HUES6 (cell line): ENCODE results near the gene CYP20A1.
"Not testable (repeated sequence)": the region's sequence is repeated elsewhere in the genome, so short reads cannot be mapped to it uniquely, and the experiment has no call there.

Experiments
- H3K27ac ChIP-seq: 2 replicates; pipeline ENCODE4 v1.7.0; 2013; ENCODE audit warnings: low read depth, mild to moderate bottlenecking, low read length, inconsistent platforms
- H3K27me3 ChIP-seq: 2 replicates; pipeline ENCODE4 v1.6.1; 2013; ENCODE audit warnings: low read length; ENCODE audit not compliant: control insufficient read depth, insufficient read depth
- H3K36me3 ChIP-seq: 2 replicates; pipeline ENCODE4 v1.6.1; 2013; ENCODE audit warnings: low read length; ENCODE audit not compliant: control insufficient read depth, insufficient read depth
- H3K4me1 ChIP-seq: 2 replicates; pipeline ENCODE4 v1.6.1; 2013; ENCODE audit warnings: low read length; ENCODE audit not compliant: control insufficient read depth, insufficient read depth
- H3K4me3 ChIP-seq: 2 replicates; pipeline ENCODE4 v1.5.1; 2013; ENCODE audit warnings: low read depth, low read length
- H3K9ac ChIP-seq: one replicate; pipeline ENCODE4 v1.6.1; 2013; ENCODE audit warnings: mild to moderate bottlenecking, low read length
- H3K9me3 ChIP-seq: 2 replicates; pipeline ENCODE4 v1.6.1; 2013; ENCODE audit warnings: low read depth, low read length; ENCODE audit not compliant: control insufficient read depth, insufficient read depth

Gene CYP20A1

GRCh38 chr2:203282101-203282500, 43.3 kb downstream of the CYP20A1 start:
- no peak overlapping the region for H3K4me3 ChIP-seq
- no peaks in the 10 kb centered on the region for H3K4me1 ChIP-seq
- no peaks in the 10 kb centered on the region for H3K27me3 ChIP-seq
- no peak overlapping the region for H3K27ac ChIP-seq
- H3K36me3 ChIP-seq, result peaks cover 62% of the 10 kb centered on the region
- H3K9ac ChIP-seq, result no peak overlapping the region
- H3K9me3 ChIP-seq, result no peaks in the 10 kb centered on the region

DNA sequence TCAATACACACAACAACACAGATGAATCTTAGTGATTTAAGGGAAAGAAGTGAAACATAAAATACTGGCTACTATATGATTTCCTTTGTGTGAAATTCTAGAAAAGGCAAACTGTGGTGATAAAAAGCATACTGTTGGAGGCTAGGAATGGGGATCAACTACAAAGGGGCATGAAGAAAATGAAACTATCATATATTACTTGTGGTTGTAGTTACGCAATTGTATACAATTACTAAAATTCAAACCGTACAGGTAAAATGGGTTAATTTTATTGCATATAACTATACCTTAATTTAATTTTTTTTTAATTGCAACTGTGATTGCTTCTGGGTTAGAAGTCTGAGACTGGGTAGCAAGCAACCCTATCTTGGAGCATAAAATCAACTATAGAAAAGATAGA, 47.7 kb downstream of the CYP20A1 start:
- no peaks in the 10 kb centered on the region for H3K9me3 ChIP-seq
- no peak overlapping the region for H3K4me3 ChIP-seq
- no peak overlapping the region for H3K27ac ChIP-seq
- H3K27me3 ChIP-seq, result no peaks in the 10 kb centered on the region
- H3K4me1 ChIP-seq, result no peaks in the 10 kb centered on the region
- H3K9ac ChIP-seq, result no peak overlapping the region
- peaks cover 30% of the 10 kb centered on the region for H3K36me3 ChIP-seq

DNA sequence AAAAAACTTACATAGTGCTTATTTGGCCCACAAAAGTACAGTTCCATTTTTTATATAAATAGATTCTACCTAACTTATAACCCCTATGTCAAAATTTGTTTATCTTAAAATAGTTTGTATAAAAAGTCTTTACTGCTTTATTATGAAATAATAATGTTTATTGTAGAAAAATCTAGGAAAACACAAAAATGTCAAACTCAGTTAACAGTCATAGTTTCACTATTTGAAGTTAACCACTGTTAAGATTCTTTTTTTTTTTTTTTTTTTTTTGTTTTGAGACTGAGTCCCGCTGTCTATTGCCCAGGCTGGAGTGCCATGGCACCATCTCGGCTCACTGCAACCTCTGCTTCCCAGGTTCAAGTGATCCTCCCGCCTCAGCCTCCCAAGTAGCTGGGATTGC, 62.8 kb downstream of the CYP20A1 start:
- Histone ChIP-seq H3K9ac (no peak overlapping the region), H3K9me3 (no peaks in the 10 kb centered on the region), H3K36me3 (no peaks in the 10 kb centered on the region), H3K27ac (no peak overlapping the region), H3K4me3 (no peak overlapping the region), H3K27me3 (no peaks in the 10 kb centered on the region), H3K4me1 (no peaks in the 10 kb centered on the region)

GRCh38 chr2:203302586-203302985, 63.8 kb downstream of the CYP20A1 start:
- H3K27ac ChIP-seq, H3K9me3 ChIP-seq, H3K36me3 ChIP-seq, H3K9ac ChIP-seq, H3K4me1 ChIP-seq, H3K4me3 ChIP-seq, H3K27me3 ChIP-seq: not testable (repeated sequence)

DNA sequence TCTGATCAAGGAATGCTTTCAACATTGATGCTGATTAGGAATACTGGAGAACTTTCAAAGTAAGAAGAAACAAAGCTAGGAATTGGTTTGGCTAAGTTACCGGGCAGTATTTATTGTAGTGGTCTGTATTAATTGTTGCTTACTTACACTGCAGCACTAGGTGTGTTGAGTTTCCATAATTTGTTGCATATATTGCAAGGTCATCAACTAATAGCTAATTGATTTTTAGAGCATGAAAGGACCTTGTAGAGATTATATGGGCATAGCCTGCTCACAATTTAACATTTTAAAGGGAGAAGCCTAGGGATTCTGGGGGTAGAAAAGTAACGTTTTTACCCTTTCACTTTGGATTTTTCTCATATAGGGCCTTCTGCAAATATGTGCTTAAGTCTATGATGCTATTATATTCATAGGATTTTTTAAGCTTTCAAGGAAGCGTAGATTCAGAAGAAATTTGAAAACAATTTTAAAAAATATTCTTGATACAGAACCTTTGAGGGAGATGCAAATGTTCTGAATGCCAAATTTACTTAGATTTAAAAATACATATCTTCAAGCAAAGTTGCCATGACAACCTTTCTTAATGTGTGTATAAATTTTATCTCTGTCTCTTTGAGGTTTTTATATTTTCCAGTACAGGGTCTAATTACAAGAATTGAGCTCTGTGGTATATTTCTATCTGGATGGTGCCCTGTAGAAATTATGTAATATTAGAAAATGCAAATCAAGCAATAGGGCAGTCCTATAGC, 72.0 kb downstream of the CYP20A1 start:
- H3K9me3 ChIP-seq, result peaks cover 12% of the 10 kb centered on the region
- H3K9ac ChIP-seq, result no peak overlapping the region
- H3K36me3 ChIP-seq, result peaks cover 4% of the 10 kb centered on the region
- H3K27ac ChIP-seq, result no peak overlapping the region
- H3K4me1 ChIP-seq, result no peaks in the 10 kb centered on the region
- no peaks in the 10 kb centered on the region for H3K27me3 ChIP-seq
- no peak overlapping the region for H3K4me3 ChIP-seq

GRCh38 chr2:203326356-203326755, 87.5 kb downstream of the CYP20A1 start:
- no peak overlapping the region for H3K4me3 ChIP-seq
- no peaks in the 10 kb centered on the region for H3K27me3 ChIP-seq
- H3K9ac ChIP-seq, result no peak overlapping the region
- H3K36me3 ChIP-seq, result no peaks in the 10 kb centered on the region
- H3K27ac ChIP-seq, result no peak overlapping the region
- H3K9me3 ChIP-seq, result no peaks in the 10 kb centered on the region
- H3K4me1 ChIP-seq, result peaks cover 10% of the 10 kb centered on the region

- peak overlapping the region; percentile 99 for H3K9ac ChIP-seq
- H3K9me3 ChIP-seq, result no peaks in the 10 kb centered on the region
- no peaks in the 10 kb centered on the region for H3K27me3 ChIP-seq
- H3K36me3 ChIP-seq, result no peaks in the 10 kb centered on the region
- H3K4me3 ChIP-seq, result peak overlapping the region; percentile 88
- peak overlapping the region; percentile 87 for H3K27ac ChIP-seq
- peaks cover 10% of the 10 kb centered on the region for H3K4me1 ChIP-seq
Observed at GRCh38 chr2:203327582-203327900, 88.7 kb downstream of the CYP20A1 start.

GRCh38 chr2:203327901-203328759, 89.3 kb downstream of the CYP20A1 start, which contains the start of gene ABI2:
Gene ABI2 (plus strand): TSS chr2:203328394. CDS start chr2:203328515, 121 bp downstream.
- Histone ChIP-seq H3K9me3 (no peaks in the 10 kb centered on the region), H3K27ac (peak within 1 kb of the TSS; percentile 96)

DNA sequence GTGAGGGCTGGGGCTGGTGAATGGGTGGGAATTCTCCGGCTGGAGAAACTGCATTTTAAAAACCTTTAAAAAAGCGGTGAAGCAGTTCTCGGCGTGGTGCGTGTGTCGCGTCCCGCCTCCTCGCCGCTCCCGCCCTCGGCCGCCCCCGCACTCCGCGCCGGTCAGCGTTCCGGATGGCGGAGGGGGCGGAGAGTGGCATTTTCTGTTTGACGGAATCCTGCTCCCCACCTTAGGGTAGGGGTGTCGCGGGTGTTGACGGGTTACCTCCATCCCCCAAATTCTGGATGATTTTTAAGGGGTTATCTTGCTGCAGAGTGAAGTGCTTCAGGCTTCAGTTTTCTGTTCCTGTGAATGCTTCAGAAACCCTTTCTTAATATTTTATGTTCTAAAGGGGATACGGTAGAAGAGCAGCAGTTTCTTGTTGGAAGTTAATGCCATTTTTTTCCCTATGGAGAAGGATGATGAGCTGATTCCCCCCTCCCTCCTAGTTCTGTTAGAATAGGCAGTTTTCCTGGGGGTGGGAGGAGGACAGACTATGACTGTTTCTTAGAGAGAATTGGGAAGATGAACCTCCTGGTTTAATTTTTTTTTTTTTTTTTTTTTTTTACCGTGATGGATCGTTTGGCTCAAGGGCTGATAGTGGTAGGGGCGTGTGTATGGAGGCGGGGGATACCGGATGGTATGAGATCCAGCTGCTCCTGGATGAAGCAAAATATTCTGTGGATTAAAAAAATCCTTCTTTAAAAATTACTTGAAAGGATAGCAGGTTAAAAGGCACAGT, 90.1 kb downstream of the CYP20A1 start:
- Histone ChIP-seq H3K9me3 (no peaks in the 10 kb centered on the region), H3K36me3 (no peaks in the 10 kb centered on the region), H3K27me3 (no peaks in the 10 kb centered on the region), H3K4me1 (peaks cover 10% of the 10 kb centered on the region), H3K9ac (peak overlapping the region; percentile 92), H3K27ac (peak overlapping the region; percentile 96), H3K4me3 (peak overlapping the region; percentile 88)

More at GRCh38 chr2:203327901-203328759, 89.3 kb downstream of the CYP20A1 start, which contains the start of gene ABI2:
- Histone ChIP-seq H3K27me3 (no peaks in the 10 kb centered on the region), H3K4me1 (peaks cover 10% of the 10 kb centered on the region), H3K36me3 (no peaks in the 10 kb centered on the region), H3K4me3 (peak within 1 kb of the TSS; percentile 88), H3K9ac (peak within 1 kb of the TSS; percentile 99)

- Histone ChIP-seq H3K27ac (no peak overlapping the region), H3K9ac (no peak overlapping the region), H3K4me3 (peak overlapping the region; percentile 88), H3K36me3 (peaks cover 5% of the 10 kb centered on the region; the same call in 1 of the 2 replicates), H3K4me1 (peaks cover 10% of the 10 kb centered on the region), H3K27me3 (no peaks in the 10 kb centered on the region), H3K9me3 (no peaks in the 10 kb centered on the region)
Observed at GRCh38 chr2:203330434-203330833, 91.6 kb downstream of the CYP20A1 start.
